ENCODE results near the gene ST3GAL2. TPM values are rescaled to one million over a fixed set of nuclear protein-coding genes. Genes with fewer than 3 reads are reported as not detected.

The ST3GAL2 gene
- total RNA-seq, 1 donor from 2014 or later, result 57.4 TPM

DNA sequence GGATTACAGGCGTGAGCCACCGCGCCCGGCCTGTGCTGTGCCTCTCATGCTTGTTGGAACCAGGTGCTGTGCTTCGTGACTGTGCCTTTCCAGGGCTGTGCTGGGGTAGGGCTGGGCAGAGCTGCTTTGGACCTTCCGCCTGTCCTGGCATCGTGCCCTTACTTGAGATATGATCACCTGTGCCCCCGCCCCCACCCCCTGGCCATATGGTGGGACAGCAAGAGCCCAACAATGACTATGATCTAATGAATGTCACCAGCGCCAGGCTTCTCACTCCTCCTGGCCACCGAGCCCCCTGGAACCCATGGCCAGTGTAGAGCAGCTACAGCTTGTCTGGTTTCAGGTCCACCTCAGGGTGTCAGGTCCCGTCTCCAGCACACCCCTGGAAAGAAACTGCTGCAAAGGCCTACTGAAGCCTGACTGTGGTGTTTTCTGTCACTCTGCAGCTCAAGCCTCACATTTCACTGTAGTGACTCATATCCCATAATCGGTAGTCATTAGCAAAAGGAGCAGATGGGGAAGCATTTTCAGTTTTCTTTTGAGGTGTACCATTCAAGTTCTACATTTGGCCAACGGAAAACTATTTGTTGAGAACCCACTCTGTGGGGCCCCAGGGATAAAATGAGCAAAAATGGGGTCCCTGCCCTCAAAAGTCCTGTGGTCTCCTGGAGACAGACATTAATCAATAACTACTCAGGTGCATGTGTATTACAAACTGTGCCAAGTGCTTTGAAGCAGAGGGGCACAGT lies 37.5 kb upstream of the ST3GAL2 start:
- H3K36me3 Mint-ChIP-seq (ENCODE audit: low read depth), result peaks cover 39% of the 10 kb centered on the region
- H3K4me3 Mint-ChIP-seq, result no peak overlapping the region
- peak; percentile 72 for ATAC-seq (ENCODE audit: low read depth)
- no peak for TF ChIP-seq CTCF (IDR thresholded peaks at IDR 0.05)
- peaks cover 5% of the 10 kb centered on the region for H3K4me1 Mint-ChIP-seq
- no peak for DNase-seq
- intact Hi-C loops (cut with micrococcal nuclease), result loop anchor here (1.0 to 5.0 kb wide), 2 partner anchors 46 to 94 kb away; no protein-coding TSS in a partner anchor
- no peaks in the 10 kb centered on the region for H3K27me3 Mint-ChIP-seq
- POLR2A ChIA-PET, result no interaction called here
- no peak overlapping the region for H3K27ac Mint-ChIP-seq
- no peaks in the 10 kb centered on the region for H3K9me3 Mint-ChIP-seq
- CTCF ChIA-PET, result interaction anchor here (0.9 to 1.8 kb wide), 2 partner anchors 82 to 106 kb away, joined by 3 to 4 read pairs; no protein-coding TSS in a partner anchor

DNA sequence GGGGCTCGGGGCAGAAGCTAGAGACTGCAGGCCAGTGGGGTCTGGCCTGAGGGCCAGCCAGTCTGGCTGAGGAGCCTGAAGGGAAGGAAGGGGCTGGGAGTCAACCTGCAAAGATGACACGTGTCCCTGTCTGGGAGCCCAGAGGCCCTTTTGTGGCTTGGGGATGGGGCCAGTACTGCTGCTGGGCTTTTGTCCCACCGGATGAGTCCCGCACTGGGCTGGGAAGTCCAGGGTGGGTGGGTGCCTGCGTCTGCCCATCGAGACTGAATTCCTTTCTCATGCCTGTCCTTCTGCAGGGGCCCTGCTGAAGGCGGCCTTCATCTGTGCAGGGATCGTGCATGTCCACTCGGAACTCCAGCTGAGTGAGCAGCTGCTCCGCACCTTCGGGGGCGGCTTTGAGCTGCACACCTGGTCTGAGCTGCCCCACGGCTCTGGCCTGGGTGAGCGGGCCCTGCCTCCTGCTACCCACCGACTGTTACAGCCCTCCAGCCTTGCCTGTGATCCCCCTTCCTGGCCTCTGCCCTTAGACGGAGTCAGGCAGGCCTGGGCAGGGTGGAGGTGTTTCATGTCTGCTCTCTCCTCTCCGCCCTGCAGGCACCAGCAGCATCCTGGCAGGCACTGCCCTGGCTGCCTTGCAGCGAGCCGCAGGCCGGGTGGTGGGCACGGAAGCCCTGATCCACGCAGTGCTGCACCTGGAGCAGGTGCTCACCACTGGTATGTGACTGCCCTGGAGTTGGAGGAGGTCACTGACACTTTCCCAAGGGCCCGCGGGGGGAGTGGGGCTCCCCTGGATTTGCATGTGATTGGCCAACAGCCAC lies 36.4 kb upstream of the ST3GAL2 start:
- POLR2A ChIA-PET, result interaction anchor here (2.2 kb wide), 1 partner anchor 94 kb away, joined by 8 read pairs; no protein-coding TSS in a partner anchor
- Mint-ChIP-seq H3K4me3 (no peak overlapping the region), H3K36me3 (ENCODE audit: low read depth) (peaks cover 28% of the 10 kb centered on the region), H3K27me3 (no peaks in the 10 kb centered on the region), H3K4me1 (peaks cover 5% of the 10 kb centered on the region), H3K9me3 (no peaks in the 10 kb centered on the region), H3K27ac (no peak overlapping the region)
- CTCF ChIA-PET, result interaction anchor here (0.7 to 0.9 kb wide), 2 partner anchors 81 to 105 kb away, joined by 3 to 5 read pairs; no protein-coding TSS in a partner anchor
- intact Hi-C loops (cut with micrococcal nuclease), result loop anchor here (5.0 kb wide), 1 partner anchor 93 kb away; no protein-coding TSS in a partner anchor
- ATAC-seq (ENCODE audit: low read depth), result no peak
- no peak for TF ChIP-seq CTCF (IDR thresholded peaks at IDR 0.05)
- no peak for DNase-seq

DNA sequence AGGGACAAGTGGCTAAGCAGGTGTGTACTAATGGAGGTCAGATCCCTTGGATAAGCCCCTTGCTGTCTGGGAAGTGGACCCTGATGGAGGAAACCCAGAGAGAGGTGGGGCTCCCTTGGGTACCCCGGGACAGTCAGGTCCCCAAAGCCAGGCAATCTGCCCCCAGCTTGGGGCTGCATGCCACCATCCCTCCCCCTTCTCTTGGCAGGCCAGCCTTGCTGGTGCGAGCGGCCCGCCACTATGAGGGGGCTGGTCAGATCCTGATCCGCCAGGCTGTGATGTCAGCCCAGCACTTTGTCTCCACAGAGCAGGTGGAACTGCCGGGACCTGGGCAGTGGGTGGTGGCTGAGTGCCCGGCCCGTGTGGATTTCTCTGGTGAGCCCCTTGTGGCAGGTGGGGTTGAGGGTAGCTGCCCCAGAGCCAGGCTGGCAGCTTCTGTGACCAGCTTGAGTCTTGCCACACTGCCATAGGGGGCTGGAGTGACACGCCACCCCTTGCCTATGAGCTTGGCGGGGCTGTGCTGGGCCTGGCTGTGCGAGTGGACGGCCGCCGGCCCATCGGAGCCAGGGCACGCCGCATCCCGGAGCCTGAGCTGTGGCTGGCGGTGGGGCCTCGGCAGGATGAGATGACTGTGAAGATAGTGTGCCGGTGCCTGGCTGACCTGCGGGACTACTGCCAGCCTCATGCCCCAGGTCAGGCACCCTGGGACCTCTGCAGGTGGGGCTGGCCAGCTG lies 35.6 kb upstream of the ST3GAL2 start:
- TF ChIP-seq CTCF (IDR thresholded peaks at IDR 0.05), result no peak
- Mint-ChIP-seq H3K27ac (no peak overlapping the region), H3K9me3 (no peaks in the 10 kb centered on the region), H3K4me1 (peaks cover 5% of the 10 kb centered on the region), H3K36me3 (ENCODE audit: low read depth) (peaks cover 21% of the 10 kb centered on the region), H3K4me3 (no peak overlapping the region), H3K27me3 (no peaks in the 10 kb centered on the region)
- ATAC-seq (ENCODE audit: low read depth) (no peak), DNase-seq (no peak)
- ChIA-PET CTCF (interaction anchor here (0.7 to 1.3 kb wide), 3 partner anchors 80 to 105 kb away, joined by 3 to 6 read pairs (median 5); no protein-coding TSS in a partner anchor), POLR2A (interaction anchor here (2.2 kb wide), 1 partner anchor 94 kb away, joined by 8 read pairs; no protein-coding TSS in a partner anchor)
- intact Hi-C loops (cut with micrococcal nuclease), result loop anchor here (5.0 kb wide), 1 partner anchor 92 kb away; no protein-coding TSS in a partner anchor

GRCh38 chr16:70473446-70474319 lies 34.8 kb upstream of the ST3GAL2 start:
- intact Hi-C loops (cut with micrococcal nuclease), result loop anchor here (1.0 kb wide), 1 partner anchor 78 kb away; no protein-coding TSS in a partner anchor
- ATAC-seq (ENCODE audit: low read depth) (peak; percentile 45), DNase-seq (no peak)
- Mint-ChIP-seq H3K36me3 (ENCODE audit: low read depth) (peaks cover 14% of the 10 kb centered on the region), H3K9me3 (no peaks in the 10 kb centered on the region), H3K4me3 (no peak overlapping the region), H3K27me3 (no peaks in the 10 kb centered on the region), H3K4me1 (peaks cover 5% of the 10 kb centered on the region), H3K27ac (no peak overlapping the region)
- CTCF ChIA-PET, result interaction anchor here (0.6 to 1.3 kb wide), 4 partner anchors 79 to 99 kb away, joined by 3 to 6 read pairs (median 4); no protein-coding TSS in a partner anchor
- POLR2A ChIA-PET, result interaction anchor here (0.5 to 2.2 kb wide), 2 partner anchors 93 to 149 kb away, joined by 4 to 8 read pairs; no protein-coding TSS in a partner anchor
- TF ChIP-seq CTCF (IDR thresholded peaks at IDR 0.05), result no peak

Data from activated B cell treated with CpG ODN at 0.5 μM for 24 hours (primary cell).